WERI-Rb-1 (cell line): ENCODE data around the gene ST3GAL4.

Experiments used
- DNase-seq: peaks from one replicate; pipeline ENCODE4 v3.0.0-alpha.2; 2020
- H3K27ac ChIP-seq: fragments of 250-450 bp; sonication (Bioruptor Pico); 2 replicates; pipeline ENCODE4 v1.5.1; 2020; ENCODE audit warnings: mild to moderate bottlenecking, moderate library complexity
- H3K27me3 ChIP-seq: fragments of 250-450 bp; sonication (Bioruptor Pico); 2 replicates; pipeline ENCODE4 v1.5.1; 2021; ENCODE audit warnings: mild to moderate bottlenecking, low read depth, moderate library complexity; ENCODE audit not compliant: insufficient read depth, severe bottlenecking
- H3K36me3 ChIP-seq: fragments of 250-450 bp; sonication (Bioruptor Pico); 2 replicates; pipeline ENCODE4 v1.5.1; 2020; ENCODE audit warnings: mild to moderate bottlenecking, moderate library complexity
- H3K4me3 ChIP-seq: 2 replicates; pipeline ENCODE4 v1.5.1; 2011; ENCODE audit warnings: low read depth, mild to moderate bottlenecking, control low read depth, low read length
- H3K9me3 ChIP-seq: fragments of 250-450 bp; sonication (Bioruptor Pico); 2 replicates; pipeline ENCODE4 v1.5.1; 2021; ENCODE audit warnings: mild to moderate bottlenecking, moderate library complexity; ENCODE audit not compliant: severe bottlenecking
- TF ChIP-seq, protein P1 (sequence below): IDR thresholded peaks from 2 replicates; pipeline ENCODE4 v1.5.1; 2011; ENCODE audit warnings: low read depth, mild to moderate bottlenecking, control low read depth, inconsistent platforms, low read length

ST3GAL4 gene

DNA sequence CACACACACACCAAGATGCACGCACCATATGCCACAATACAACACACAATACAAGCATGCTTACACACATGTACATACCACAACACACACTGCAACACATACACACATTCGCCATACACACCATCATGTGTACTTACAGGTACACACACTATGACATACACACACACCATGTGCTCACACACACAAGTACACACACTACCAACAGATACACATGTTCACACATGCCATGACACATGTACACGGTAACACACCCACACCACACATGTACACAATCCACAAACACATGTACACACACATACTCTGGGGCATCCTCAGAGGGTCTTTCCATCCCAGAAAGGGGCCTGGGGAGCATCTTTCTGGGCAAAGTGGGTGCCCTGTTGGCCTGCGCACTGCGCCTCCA is 82.2 kb downstream of the ST3GAL4 start:
- Histone ChIP-seq H3K27ac (no peak overlapping the region), H3K4me3 (no peak overlapping the region), H3K27me3 (no peaks in the 10 kb centered on the region), H3K36me3 (no peaks in the 10 kb centered on the region), H3K9me3 (no peaks in the 10 kb centered on the region)
- DNase-seq = no peak
- TF ChIP-seq, protein P1, sequence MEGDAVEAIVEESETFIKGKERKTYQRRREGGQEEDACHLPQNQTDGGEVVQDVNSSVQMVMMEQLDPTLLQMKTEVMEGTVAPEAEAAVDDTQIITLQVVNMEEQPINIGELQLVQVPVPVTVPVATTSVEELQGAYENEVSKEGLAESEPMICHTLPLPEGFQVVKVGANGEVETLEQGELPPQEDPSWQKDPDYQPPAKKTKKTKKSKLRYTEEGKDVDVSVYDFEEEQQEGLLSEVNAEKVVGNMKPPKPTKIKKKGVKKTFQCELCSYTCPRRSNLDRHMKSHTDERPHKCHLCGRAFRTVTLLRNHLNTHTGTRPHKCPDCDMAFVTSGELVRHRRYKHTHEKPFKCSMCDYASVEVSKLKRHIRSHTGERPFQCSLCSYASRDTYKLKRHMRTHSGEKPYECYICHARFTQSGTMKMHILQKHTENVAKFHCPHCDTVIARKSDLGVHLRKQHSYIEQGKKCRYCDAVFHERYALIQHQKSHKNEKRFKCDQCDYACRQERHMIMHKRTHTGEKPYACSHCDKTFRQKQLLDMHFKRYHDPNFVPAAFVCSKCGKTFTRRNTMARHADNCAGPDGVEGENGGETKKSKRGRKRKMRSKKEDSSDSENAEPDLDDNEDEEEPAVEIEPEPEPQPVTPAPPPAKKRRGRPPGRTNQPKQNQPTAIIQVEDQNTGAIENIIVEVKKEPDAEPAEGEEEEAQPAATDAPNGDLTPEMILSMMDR = no peak

DNA sequence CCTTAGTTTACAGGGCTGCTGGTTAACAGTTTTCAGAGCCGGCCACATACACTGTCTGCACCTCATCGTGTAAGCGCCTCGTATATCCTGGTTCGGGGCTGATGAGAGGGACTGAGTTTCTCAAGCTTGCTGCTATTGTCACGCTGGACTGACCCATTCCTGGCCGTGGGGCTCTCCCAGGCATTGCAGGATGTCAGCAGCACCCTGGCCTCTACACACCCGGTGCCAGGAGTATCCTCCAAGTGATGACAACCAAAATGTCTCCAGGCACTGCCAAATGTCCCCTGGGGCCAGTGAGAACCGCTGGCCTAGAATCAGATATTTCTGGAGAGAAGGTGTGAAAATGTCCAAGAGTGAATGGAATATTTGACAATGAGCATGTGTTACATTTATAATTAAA is 82.8 kb downstream of the ST3GAL4 start:
- no peak for DNase-seq
- Histone ChIP-seq H3K27ac (no peak overlapping the region), H3K36me3 (no peaks in the 10 kb centered on the region), H3K9me3 (no peaks in the 10 kb centered on the region), H3K4me3 (no peak overlapping the region), H3K27me3 (no peaks in the 10 kb centered on the region)
- TF ChIP-seq, protein P1 = no peak

DNA sequence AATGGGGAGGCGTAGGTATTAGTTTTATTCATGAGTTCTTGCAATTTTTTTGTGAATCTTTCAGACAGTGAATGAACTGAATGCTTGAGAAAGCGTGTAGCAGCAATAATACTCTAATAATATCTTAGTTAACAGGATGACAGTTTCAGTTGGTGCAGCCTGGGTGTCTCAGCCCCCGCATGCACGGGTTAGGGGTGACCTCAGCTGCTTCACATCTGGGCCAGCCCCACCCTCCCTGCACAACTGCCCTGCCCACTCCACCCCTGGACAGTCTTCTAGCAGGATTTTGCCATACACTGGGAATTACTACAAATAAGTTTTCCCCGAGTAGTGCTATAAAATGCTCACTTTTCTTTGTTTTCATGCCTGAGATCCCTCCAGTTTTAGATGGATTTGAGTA is 83.2 kb downstream of the ST3GAL4 start:
- Histone ChIP-seq H3K27ac (no peak overlapping the region), H3K36me3 (no peaks in the 10 kb centered on the region), H3K4me3 (no peak overlapping the region), H3K27me3 (no peaks in the 10 kb centered on the region), H3K9me3 (no peaks in the 10 kb centered on the region)
- TF ChIP-seq, protein P1 = no peak
- DNase-seq = no peak

DNA sequence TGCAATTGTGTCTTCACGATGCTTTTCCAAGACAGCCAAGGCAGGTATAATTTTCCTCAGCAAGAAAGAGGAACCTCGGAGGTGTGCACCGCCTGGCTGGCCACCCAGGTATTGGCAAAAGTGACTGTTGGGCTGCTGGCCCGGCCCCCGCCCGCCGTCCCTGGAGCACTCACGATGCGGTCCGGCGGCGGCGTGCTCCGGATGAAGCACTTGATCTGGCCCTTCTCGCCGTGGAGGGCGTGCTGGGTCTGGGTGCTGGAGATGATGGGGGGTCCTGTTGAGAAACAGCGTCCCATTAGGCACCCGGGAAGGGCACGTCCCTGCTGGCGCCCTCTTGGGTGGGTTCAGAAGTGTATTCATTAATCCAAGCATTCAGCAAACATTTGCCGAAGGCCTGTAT is 84.8 kb downstream of the ST3GAL4 start:
- Histone ChIP-seq H3K9me3 (no peaks in the 10 kb centered on the region), H3K4me3 (no peak overlapping the region), H3K27ac (no peak overlapping the region), H3K36me3 (no peaks in the 10 kb centered on the region), H3K27me3 (no peaks in the 10 kb centered on the region)
- DNase-seq = no peak
- TF ChIP-seq, protein P1 = no peak

DNA sequence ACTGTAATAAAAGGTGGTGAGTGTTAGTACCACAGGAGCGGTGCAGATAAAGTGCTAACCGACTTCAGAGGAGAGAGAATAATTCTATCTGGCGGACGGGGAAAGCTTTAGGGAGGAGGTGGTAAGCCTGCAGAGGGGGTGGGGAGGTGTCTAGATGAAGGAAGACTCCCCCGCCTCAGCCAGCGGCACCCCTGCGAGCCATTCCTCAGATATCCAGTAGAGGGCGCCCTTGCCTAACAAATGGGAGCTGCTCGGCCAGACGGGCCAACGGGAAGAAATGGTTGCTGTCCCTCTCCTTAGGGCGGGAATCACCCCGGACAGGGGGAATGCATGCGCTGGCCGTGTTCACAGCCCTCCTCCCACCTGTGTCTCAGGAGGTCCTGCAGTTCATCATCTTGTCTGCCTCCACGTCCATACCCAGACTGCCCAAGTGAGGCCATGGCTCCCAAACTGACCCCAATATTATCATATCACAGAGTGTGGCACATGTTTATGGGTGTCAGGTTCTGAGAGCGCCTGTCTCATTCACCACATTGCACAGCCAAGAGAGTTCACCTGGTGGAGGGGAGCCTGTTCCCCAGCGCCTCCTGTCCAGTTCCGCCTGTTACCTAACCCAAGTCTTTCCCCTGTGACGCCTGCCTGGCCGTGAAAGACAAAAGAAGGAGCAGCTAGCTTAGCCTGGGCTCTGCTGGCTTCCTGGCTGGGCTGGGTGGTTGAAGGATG is 85.5 kb downstream of the ST3GAL4 start:
- Histone ChIP-seq H3K4me3 (no peak overlapping the region), H3K27me3 (no peaks in the 10 kb centered on the region), H3K36me3 (no peaks in the 10 kb centered on the region), H3K9me3 (no peaks in the 10 kb centered on the region), H3K27ac (peak overlapping the region; percentile 18; the same call in 1 of the 2 replicates)
- peak; percentile 94 for DNase-seq
- TF ChIP-seq, protein P1 = peak; percentile 88

DNA sequence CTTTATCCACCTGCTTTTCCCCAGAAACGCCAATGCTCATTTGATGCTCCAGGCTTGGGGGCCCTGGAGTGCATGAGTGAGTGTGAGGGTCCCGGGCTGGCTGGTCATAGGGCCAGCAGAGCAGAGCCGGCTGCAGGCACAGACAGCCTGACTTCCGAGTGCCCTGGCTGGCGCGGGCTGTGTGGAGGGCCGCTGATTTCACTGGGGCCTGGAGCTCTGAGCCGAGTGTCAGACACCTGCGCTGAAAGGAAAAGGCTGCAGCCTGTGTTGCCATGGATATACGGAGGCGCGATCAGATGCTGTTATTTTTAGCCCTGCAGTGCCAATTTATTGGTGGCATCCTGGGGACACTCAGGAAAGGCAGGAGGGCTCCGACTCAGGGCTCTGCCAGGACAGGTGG is 87.6 kb downstream of the ST3GAL4 start:
- no peak for DNase-seq
- H3K27ac ChIP-seq = 0 out of 2 replicates have a peak overlapping the region, but pooled peaks have one; percentile 18

More for the DNA sequence above, 87.6 kb downstream of the ST3GAL4 start:
- Histone ChIP-seq H3K36me3 (no peaks in the 10 kb centered on the region), H3K27me3 (no peaks in the 10 kb centered on the region), H3K4me3 (no peak overlapping the region), H3K9me3 (no peaks in the 10 kb centered on the region)
- TF ChIP-seq, protein P1 = no peak
